ENCODE results near the gene LY6G6D. TPM values are rescaled to one million over a fixed set of nuclear protein-coding genes. Genes with fewer than 3 reads are reported as not detected.

LY6G6D gene
- total RNA-seq, 1 experiment from 2014 or later = not detected

GRCh38 chr6:31727034-31727716, 12.0 kb downstream of the LY6G6D start:
- H3K36me3 Mint-ChIP-seq (ENCODE audit: insufficient read depth, unreplicated experiment) = peaks cover 63% of the 10 kb centered on the region
- H3K27me3 Mint-ChIP-seq (ENCODE audit: insufficient read depth, unreplicated experiment) = no peaks in the 10 kb centered on the region
- Histone ChIP-seq H3K27me3 (replicated peaks; ENCODE audit: control insufficient read depth, insufficient read depth, low read length) (no peaks in the 10 kb centered on the region), H3K4me1 (peaks cover 5% of the 10 kb centered on the region; the same call in 1 of the 2 replicates), H3K4me3 (ENCODE audit: low read depth, low read length) (no peak overlapping the region), H3K36me3 (ENCODE audit: control insufficient read depth, insufficient read depth, low read length) (peaks cover 7% of the 10 kb centered on the region), H3K9me3 (no peaks in the 10 kb centered on the region)
- H3K4me1 Mint-ChIP-seq (ENCODE audit: low read depth, unreplicated experiment) = peaks cover 18% of the 10 kb centered on the region
- DNase-seq = no peak
- peak overlapping the region; percentile 5 for H3K27ac Mint-ChIP-seq (ENCODE audit: unreplicated experiment)
- ChIA-PET POLR2A (no interaction called here), CTCF (no interaction called here)
- no peak overlapping the region for H3K4me3 Mint-ChIP-seq (ENCODE audit: unreplicated experiment)
- intact Hi-C loops (cut with micrococcal nuclease; ENCODE audit: unreplicated experiment) = no loop called here
- BruUV-seq (replicated peaks) = no TSS peak
- H3K9me3 Mint-ChIP-seq (ENCODE audit: unreplicated experiment) = no peaks in the 10 kb centered on the region
- no peak for TF ChIP-seq CTCF (IDR thresholded peaks at IDR 0.05; ENCODE audit: insufficient read depth in 1 of 2, low read depth in 1 of 2, low read length in 1 of 2, severe bottlenecking in 1 of 2, unreplicated experiment in 1 of 2)

DNA sequence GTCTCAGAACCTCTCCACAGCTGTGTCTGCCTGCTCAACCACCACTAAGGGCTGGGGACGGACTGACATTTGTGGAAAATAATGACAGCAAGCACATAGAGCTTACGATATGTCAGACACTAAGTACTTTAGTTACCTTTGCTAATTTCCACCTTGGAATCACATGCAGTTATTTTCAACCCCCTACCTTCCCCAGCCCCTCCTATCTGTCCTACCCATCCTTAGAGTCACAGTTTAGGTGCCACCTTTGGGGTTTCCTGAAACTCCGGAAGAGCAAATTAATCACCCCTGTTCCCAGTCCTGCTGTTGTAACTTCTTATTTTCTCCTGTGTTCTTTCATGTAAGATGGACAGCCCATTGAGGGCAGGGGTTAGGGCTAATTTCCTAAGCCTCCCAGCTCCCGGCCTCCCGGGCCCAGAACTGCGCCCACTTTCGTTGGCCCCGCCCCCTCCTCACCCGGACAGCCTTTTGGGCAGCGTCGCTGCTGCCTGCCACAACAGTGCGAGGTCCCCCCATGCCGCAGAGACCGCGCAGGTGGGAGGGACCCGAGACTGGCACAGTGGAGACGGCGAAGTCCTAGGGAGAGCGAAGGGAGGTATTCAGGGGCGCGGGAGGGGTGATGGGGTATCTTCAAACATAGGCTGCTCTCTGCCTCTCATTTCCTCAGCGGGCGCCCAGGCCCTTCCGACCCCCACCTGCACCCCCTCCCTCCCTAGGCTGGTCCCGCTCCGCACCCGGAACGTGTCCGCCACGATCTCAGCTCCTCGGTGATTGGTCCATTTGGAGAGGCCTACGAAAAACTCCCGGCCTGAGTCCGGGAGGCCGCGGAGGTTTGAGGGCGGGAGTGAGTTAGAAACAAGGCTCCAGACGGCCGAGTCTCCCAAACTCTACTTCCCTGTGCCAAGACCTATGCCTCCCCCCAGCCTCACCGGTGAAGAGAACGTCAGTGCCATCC, 12.8 kb downstream of the LY6G6D start:
- H3K4me3 Mint-ChIP-seq (ENCODE audit: unreplicated experiment) = peak overlapping the region; percentile 87
- H3K36me3 ChIP-seq (ENCODE audit: control insufficient read depth, insufficient read depth, low read length) = peaks cover 7% of the 10 kb centered on the region
- H3K4me3 ChIP-seq (ENCODE audit: low read depth, low read length) = no peak overlapping the region
- intact Hi-C loops (cut with micrococcal nuclease; ENCODE audit: unreplicated experiment) = no loop called here
- ChIA-PET CTCF (interaction anchor here (2.5 kb wide), 1 partner anchor 42 kb away, joined by 30 read pairs; no protein-coding TSS in a partner anchor), POLR2A (no interaction called here)
- BruUV-seq (replicated peaks) = no TSS peak
- no peaks in the 10 kb centered on the region for H3K27me3 Mint-ChIP-seq (ENCODE audit: insufficient read depth, unreplicated experiment)
- H3K27ac Mint-ChIP-seq (ENCODE audit: unreplicated experiment) = no peak overlapping the region
- no peaks in the 10 kb centered on the region for H3K27me3 ChIP-seq (replicated peaks; ENCODE audit: control insufficient read depth, insufficient read depth, low read length)
- TF ChIP-seq CTCF (IDR thresholded peaks at IDR 0.05; ENCODE audit: insufficient read depth in 1 of 2, low read depth in 1 of 2, low read length in 1 of 2, severe bottlenecking in 1 of 2, unreplicated experiment in 1 of 2) = no peak
- H3K4me1 Mint-ChIP-seq (ENCODE audit: low read depth, unreplicated experiment) = peaks cover 18% of the 10 kb centered on the region
- no peak for DNase-seq
- H3K36me3 Mint-ChIP-seq (ENCODE audit: insufficient read depth, unreplicated experiment) = peaks cover 72% of the 10 kb centered on the region
- H3K9me3 ChIP-seq = no peaks in the 10 kb centered on the region
- peaks cover 5% of the 10 kb centered on the region; the same call in 1 of the 2 replicates for H3K4me1 ChIP-seq
- H3K9me3 Mint-ChIP-seq (ENCODE audit: unreplicated experiment) = no peaks in the 10 kb centered on the region

Data from Caco-2 (cell line).